ENCODE data around the gene SLC2A13. TPM values are rescaled to one million over a fixed set of nuclear protein-coding genes. Genes with fewer than 3 reads are reported as not detected.
"Not testable (repeated sequence)": the region's sequence is repeated elsewhere in the genome, so short reads cannot be mapped to it uniquely, and the experiment has no call there.

The SLC2A13 gene
- total RNA-seq, 2 donors from 2014 or later = 21.0 to 41.9 TPM

DNA sequence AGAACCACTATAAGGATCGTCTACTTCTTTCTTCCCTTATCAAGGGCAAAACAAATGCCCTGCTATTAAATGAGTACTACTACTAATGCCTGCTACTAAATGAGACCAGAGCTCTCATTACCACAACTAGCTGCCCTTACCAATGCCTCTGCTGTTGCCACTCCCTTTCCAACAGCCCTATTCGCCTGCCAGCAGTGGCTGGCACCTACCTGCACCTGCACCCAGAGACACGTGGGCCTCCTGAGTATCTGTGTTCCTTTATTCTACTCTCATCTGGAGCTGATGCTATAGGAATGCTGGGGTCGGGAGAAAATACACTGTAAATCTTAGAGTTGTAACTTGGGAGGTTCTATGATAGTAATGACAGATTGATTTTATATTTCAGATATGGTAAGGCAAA is 174.7 kb downstream of the SLC2A13 start:
- Histone ChIP-seq H3K4me1 (peaks cover 4% of the 10 kb centered on the region), H3K9me3 (no peaks in the 10 kb centered on the region), H3K27me3 (no peaks in the 10 kb centered on the region), H3K4me3 (no peak overlapping the region), H3K27ac (no peak overlapping the region), H3K36me3 (replicated peaks in 1 of 2; ENCODE audit: insufficient read depth in 1 of 2, low read depth in 2 of 2) (no peaks in the 10 kb centered on the region)
- DNase-seq = no peak
- no peak for TF ChIP-seq POLR2A (IDR thresholded peaks at IDR 0.05)
- TF ChIP-seq, protein P1, sequence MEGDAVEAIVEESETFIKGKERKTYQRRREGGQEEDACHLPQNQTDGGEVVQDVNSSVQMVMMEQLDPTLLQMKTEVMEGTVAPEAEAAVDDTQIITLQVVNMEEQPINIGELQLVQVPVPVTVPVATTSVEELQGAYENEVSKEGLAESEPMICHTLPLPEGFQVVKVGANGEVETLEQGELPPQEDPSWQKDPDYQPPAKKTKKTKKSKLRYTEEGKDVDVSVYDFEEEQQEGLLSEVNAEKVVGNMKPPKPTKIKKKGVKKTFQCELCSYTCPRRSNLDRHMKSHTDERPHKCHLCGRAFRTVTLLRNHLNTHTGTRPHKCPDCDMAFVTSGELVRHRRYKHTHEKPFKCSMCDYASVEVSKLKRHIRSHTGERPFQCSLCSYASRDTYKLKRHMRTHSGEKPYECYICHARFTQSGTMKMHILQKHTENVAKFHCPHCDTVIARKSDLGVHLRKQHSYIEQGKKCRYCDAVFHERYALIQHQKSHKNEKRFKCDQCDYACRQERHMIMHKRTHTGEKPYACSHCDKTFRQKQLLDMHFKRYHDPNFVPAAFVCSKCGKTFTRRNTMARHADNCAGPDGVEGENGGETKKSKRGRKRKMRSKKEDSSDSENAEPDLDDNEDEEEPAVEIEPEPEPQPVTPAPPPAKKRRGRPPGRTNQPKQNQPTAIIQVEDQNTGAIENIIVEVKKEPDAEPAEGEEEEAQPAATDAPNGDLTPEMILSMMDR (IDR thresholded peaks at IDR 0.05) = no peak
- 51 to 67% methylated on average over 4 of the region's 4 CpGs for WGBS, 2 donors
- ATAC-seq = no peak
- intact Hi-C loops (cut with DNase I) = no loop called here

DNA sequence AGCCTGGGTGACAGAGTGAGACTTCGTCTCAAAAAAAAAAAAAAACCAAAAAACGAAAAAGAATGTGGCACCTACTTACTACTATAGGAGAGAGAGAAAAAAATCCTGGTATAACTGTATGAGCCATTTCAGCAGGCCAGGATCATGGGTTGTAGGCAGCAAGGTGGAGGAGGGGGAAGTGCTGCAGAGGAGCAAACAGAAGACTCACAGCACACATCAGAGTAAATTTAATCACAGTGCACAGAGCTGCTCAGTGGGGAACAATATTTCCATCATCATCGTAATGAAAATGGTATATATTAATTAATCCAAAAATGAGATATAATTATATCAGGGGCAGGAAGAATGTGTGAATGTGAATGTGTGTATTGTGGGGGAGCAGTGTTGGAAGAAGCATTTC is 175.8 kb downstream of the SLC2A13 start:
- H3K27me3 ChIP-seq = no peaks in the 10 kb centered on the region
- WGBS, 2 donors = 66 to 70% methylated on average over 3 of the region's 3 CpGs
- H3K36me3 ChIP-seq (replicated peaks in 1 of 2; ENCODE audit: insufficient read depth in 1 of 2, low read depth in 2 of 2) = no peaks in the 10 kb centered on the region
- no peak overlapping the region for H3K27ac ChIP-seq
- ATAC-seq = no peak
- peaks cover 4% of the 10 kb centered on the region for H3K4me1 ChIP-seq
- H3K4me3 ChIP-seq = no peak overlapping the region
- no peaks in the 10 kb centered on the region for H3K9me3 ChIP-seq
- TF ChIP-seq, protein P1 (IDR thresholded peaks at IDR 0.05) = no peak
- no peak for TF ChIP-seq POLR2A (IDR thresholded peaks at IDR 0.05)
- intact Hi-C loops (cut with DNase I) = no loop called here
- DNase-seq = no peak

DNA sequence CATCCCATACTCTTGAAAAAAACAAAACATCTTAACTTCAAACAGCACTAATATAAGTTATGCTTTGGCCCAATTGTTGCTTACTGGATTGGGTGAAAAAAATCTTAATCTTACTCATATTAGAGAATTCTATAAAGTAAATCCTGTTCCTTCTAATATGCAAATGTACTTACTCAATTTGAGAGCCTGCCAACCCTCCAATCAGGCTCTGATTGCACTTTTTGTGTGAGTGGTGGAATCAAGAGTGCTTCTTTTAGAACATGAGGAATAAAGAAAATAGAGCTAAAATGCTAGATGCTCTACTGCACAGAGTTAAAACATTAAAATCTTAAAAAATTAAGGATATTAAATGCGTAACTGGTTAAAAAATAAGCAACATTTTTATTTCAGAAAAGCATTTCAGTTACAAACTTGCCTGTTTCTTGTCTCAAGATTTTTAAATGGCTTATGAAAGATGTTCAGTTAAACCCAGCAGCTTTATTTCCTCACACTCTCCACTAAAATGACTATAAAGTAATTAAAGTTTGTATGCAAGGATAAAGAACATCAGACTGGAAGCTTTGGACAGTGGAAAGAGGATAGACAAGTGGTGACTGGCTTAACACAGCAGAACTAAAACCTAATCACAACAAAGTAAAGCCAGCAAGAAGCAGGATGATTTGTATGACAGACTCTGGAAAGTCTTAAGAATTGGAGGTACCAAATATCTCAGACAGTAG is 177.5 kb downstream of the SLC2A13 start:
- no peaks in the 10 kb centered on the region for H3K9me3 ChIP-seq
- DNase-seq (no peak), ATAC-seq (no peak)
- no peaks in the 10 kb centered on the region for H3K36me3 ChIP-seq (replicated peaks in 1 of 2; ENCODE audit: insufficient read depth in 1 of 2, low read depth in 2 of 2)
- 88 to 95% methylated on average over 1 of the region's 1 CpG for WGBS, 2 donors
- TF ChIP-seq POLR2A (IDR thresholded peaks at IDR 0.05) = no peak
- TF ChIP-seq, protein P1 (IDR thresholded peaks at IDR 0.05) = no peak
- no peak overlapping the region for H3K27ac ChIP-seq
- H3K4me3 ChIP-seq = no peak overlapping the region
- intact Hi-C loops (cut with DNase I) = no loop called here
- peaks cover 4% of the 10 kb centered on the region for H3K4me1 ChIP-seq
- no peaks in the 10 kb centered on the region for H3K27me3 ChIP-seq

DNA sequence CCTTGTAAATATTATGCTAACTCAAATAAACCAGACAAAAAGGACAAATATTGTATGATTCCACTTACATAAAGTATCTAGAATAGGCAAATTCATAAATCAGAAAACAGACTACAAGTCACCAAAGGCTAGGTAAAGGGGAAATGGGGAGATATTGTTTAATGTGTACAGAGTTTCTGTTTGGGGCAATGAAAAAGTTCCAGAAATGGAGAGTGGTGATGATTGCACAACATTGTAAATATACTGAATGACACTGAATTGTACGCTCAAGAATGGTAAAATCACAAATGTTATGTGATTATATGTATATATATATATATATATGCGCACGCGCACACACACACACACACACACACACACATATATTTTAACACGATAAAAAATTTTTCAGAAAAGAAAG is 182.5 kb downstream of the SLC2A13 start:
- H3K4me3 ChIP-seq = no peak overlapping the region
- WGBS, 2 donors = 53 to 64% methylated on average over 5 of the region's 5 CpGs
- ATAC-seq (no peak), DNase-seq (no peak)
- TF ChIP-seq, protein P1 (IDR thresholded peaks at IDR 0.05) = no peak
- TF ChIP-seq POLR2A (IDR thresholded peaks at IDR 0.05) = no peak
- H3K27me3 ChIP-seq = no peaks in the 10 kb centered on the region
- H3K36me3 ChIP-seq (replicated peaks in 1 of 2; ENCODE audit: insufficient read depth in 1 of 2, low read depth in 2 of 2) = no peaks in the 10 kb centered on the region
- H3K4me1 ChIP-seq = peaks cover 15% of the 10 kb centered on the region
- no peak overlapping the region for H3K27ac ChIP-seq
- no peaks in the 10 kb centered on the region for H3K9me3 ChIP-seq
- intact Hi-C loops (cut with DNase I) = no loop called here

DNA sequence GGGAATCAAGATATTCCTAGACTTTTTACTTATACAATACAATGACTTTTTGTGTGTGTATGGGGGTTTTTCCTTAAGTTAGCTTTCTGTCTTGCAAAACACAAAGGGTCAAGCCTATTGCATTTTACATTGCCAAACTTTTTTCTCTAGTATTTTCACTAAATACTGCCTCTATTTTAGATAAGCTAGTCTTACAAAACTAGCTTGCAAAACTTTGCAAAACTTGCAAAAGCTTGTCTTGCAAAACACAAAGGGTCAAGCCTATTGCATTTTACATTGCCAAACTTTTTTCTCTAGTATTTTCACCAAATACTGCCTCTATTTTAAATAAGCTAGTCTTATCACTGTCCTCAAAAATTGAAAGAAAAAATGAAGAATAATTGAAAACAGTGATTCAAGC is 183.3 kb downstream of the SLC2A13 start:
- H3K4me1 ChIP-seq = peaks cover 15% of the 10 kb centered on the region
- H3K27me3 ChIP-seq; H3K27ac ChIP-seq; H3K9me3 ChIP-seq; DNase-seq; intact Hi-C loops (cut with DNase I); H3K4me3 ChIP-seq; ATAC-seq; H3K36me3 ChIP-seq (replicated peaks in 1 of 2; ENCODE audit: insufficient read depth in 1 of 2, low read depth in 2 of 2): not testable (repeated sequence)

Data from body of pancreas (tissue), 4 donors.